Tibial artery (tissue), 4 donors: ENCODE measurements around the gene TRHDE.

Experiments used
- DNase-seq, 2 donors: peaks; one replicate each; pipeline ENCODE4 v3.0.0-alpha.2; 2019
- H3K27ac ChIP-seq, 2 donors: fragments of 200-600 bp; sonication (generic) in 1 of 2; 1 replicate in 1 of 2; 2 replicates in 1 of 2; pipeline ENCODE4 v1.5.1; 2018 to 2019; ENCODE audit warnings: mild to moderate bottlenecking in 1 of 2
- H3K27me3 ChIP-seq, 2 donors: fragments of 200-600 bp; sonication (generic) in 1 of 2; one replicate each; pipeline versions ENCODE4 v1.5.1 to v1.6.0; 2016 to 2019
- H3K36me3 ChIP-seq, 3 donors: fragments of 200-600 bp; sonication (generic) in 2 of 3; one replicate each; pipeline ENCODE4 v1.5.1; 2016 to 2019; ENCODE audit warnings: mild to moderate bottlenecking in 2 of 3
- H3K4me1 ChIP-seq, 4 donors: fragments of 200-600 bp; sonication (generic) in 2 of 4; 1 replicate in 3 of 4; 2 replicates in 1 of 4; pipeline ENCODE4 v1.5.1; 2016 to 2019
- H3K4me3 ChIP-seq, 2 donors: fragments of 200-600 bp; sonication (generic) in 1 of 2; 1 replicate in 1 of 2; 2 replicates in 1 of 2; pipeline ENCODE4 v1.5.1; 2018 to 2019; ENCODE audit warnings: mild to moderate bottlenecking in 2 of 2
- H3K9me3 ChIP-seq, 3 donors: fragments of 200-600 bp; sonication (generic) in 1 of 3; one replicate each; pipeline ENCODE4 v1.5.1; 2016 to 2019
- CTCF ChIP-seq, 2 experiments: fragments of 200-600 bp in 1 of 2; fragments of 450-650 bp in 1 of 2; IDR thresholded peaks; one replicate each; pipeline ENCODE4 v1.5.1; 2017 to 2019; ENCODE audit warnings: antibody characterized with exemption in 2 of 2, mild to moderate bottlenecking in 1 of 2, moderate library complexity in 1 of 2
- intact Hi-C: fragments of 100-400 bp; cut with DNase I; formaldehyde crosslinking; loops from one replicate; pipeline ENCODE4 v1.15.0; 2023; ENCODE audit warnings: low total_unique reads

The TRHDE gene

GRCh38 chr12:72434999-72435398, 162.8 kb downstream of the TRHDE start:
- no peaks in the 10 kb centered on the region for H3K36me3 ChIP-seq
- no peak overlapping the region for H3K4me3 ChIP-seq
- H3K9me3 ChIP-seq: no peaks in the 10 kb centered on the region
- no peak overlapping the region for H3K27ac ChIP-seq
- intact Hi-C loops: no loop called here
- no peak for DNase-seq
- no peaks in the 10 kb centered on the region for H3K27me3 ChIP-seq
- no peak for TF ChIP-seq CTCF (IDR thresholded peaks at IDR 0.05)
- no peaks in the 10 kb centered on the region for H3K4me1 ChIP-seq

DNA sequence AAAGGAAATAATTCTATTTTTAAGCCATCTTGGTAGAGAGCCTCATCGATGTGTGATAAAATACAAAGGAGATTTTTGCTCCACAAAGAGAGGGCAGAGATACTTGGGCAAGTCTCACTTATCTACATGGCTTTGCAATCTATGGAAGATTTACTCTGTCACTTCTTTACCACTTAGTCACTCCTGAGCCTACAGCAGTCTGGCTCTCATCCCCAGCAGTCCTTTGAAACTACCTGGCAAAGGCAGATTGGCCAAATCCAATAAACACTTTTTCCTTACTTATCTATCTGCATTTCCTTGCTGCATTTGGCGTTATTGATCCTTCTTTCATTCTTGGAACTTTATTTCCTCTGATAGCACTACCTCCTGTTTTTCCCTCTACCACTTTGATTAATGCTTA, 170.0 kb downstream of the TRHDE start:
- Histone ChIP-seq H3K36me3 (no peaks in the 10 kb centered on the region), H3K27ac (no peak overlapping the region), H3K27me3 (no peaks in the 10 kb centered on the region), H3K4me1 (no peaks in the 10 kb centered on the region), H3K9me3 (no peaks in the 10 kb centered on the region), H3K4me3 (no peak overlapping the region)
- no peak for TF ChIP-seq CTCF (IDR thresholded peaks at IDR 0.05)
- DNase-seq: no peak
- intact Hi-C loops: no loop called here

DNA sequence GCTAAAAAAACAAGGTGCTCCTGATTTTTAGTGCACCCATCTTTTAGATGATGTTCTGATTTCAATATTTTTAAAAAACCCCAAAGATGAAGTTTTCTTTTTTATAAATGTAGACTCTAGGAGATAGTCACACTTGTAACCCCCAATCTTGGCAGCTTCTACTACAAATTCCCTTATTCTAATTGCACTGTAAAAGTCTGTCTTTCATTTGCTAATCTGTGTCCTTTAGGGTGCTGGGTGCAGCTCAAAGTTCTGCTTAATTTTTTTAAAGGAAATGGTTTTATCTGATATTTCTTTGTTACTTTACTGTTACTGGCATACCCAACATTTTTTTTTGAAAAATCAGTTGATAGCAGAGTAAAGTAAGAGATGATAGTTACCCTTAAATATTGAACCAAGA, 172.0 kb downstream of the TRHDE start:
- no peaks in the 10 kb centered on the region for H3K9me3 ChIP-seq
- no peak overlapping the region for H3K27ac ChIP-seq
- H3K4me3 ChIP-seq: no peak overlapping the region
- no peak for TF ChIP-seq CTCF (IDR thresholded peaks at IDR 0.05)
- H3K27me3 ChIP-seq: no peaks in the 10 kb centered on the region
- DNase-seq: no peak
- no peaks in the 10 kb centered on the region for H3K4me1 ChIP-seq
- H3K36me3 ChIP-seq: no peaks in the 10 kb centered on the region
- intact Hi-C loops: no loop called here

DNA sequence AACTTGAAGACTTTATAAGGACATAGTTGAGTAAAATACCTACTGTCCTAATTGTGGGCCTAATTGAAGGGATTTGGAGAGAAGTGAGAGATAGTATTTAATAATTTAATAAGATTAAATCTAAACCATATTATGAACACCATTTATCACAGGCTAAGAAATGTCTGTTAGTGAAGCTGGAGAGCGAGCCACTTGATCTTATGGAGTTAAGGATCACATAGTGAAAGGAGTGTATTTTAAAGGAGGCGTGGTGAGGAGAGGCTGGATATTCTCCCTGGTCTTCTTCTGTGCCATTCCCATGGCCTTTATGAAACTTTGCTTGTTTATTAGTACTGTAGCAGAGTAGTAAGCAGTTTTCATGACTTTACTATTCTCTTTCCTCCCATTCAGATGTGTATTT, 172.4 kb downstream of the TRHDE start:
- H3K36me3 ChIP-seq: no peaks in the 10 kb centered on the region
- H3K4me1 ChIP-seq: no peaks in the 10 kb centered on the region
- no peak for TF ChIP-seq CTCF (IDR thresholded peaks at IDR 0.05)
- intact Hi-C loops: no loop called here
- no peak for DNase-seq
- H3K27ac ChIP-seq: no peak overlapping the region
- no peaks in the 10 kb centered on the region for H3K9me3 ChIP-seq
- H3K27me3 ChIP-seq: no peaks in the 10 kb centered on the region
- no peak overlapping the region for H3K4me3 ChIP-seq

DNA sequence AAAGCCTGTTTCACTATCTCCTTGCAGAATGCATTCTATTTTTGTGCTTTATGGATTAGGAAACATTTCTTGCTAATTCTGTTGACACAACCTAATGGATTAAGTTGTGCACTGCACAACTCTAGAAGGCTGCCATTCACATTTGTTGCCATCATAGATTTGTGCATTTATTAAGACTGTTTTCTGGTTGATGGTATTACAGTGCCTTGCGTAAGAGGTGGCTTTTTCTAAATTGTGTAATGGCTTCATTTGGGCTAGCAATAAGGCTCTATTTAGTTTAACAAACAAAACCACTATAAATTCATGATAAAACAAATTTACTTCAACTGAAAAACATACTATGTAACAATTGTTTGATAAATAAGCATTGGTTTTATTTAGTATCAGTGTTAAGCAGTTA, 175.9 kb downstream of the TRHDE start:
- intact Hi-C loops: no loop called here
- H3K27me3 ChIP-seq: no peaks in the 10 kb centered on the region
- H3K4me1 ChIP-seq: no peaks in the 10 kb centered on the region
- TF ChIP-seq CTCF (IDR thresholded peaks at IDR 0.05): no peak
- H3K9me3 ChIP-seq: peaks cover 0 to under 1% (median 0%) of the 10 kb centered on the region in 3 donors
- no peak for DNase-seq
- H3K27ac ChIP-seq: no peak overlapping the region
- H3K36me3 ChIP-seq: no peaks in the 10 kb centered on the region
- H3K4me3 ChIP-seq: no peak overlapping the region

DNA sequence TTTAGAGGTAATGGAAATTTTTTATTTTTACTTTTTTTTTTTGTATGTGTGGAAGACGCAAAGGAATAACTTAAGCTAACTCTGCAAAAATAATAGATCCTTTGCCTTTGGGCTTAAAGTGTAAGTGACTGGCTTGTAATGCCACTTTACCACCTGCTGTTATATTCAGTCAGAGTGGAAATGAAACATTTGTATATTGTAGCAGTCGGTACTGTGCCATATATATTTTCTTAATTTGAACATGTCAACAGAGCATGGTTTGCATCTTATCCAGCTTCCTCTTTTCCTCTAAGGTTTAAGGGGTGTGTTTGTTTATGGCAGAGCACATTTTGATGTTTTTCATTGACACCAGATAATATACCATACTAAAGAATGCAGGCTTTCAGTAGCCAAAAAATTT, 176.6 kb downstream of the TRHDE start:
- H3K27me3 ChIP-seq: no peaks in the 10 kb centered on the region
- TF ChIP-seq CTCF (IDR thresholded peaks at IDR 0.05): no peak
- intact Hi-C loops: no loop called here
- no peak overlapping the region for H3K27ac ChIP-seq
- H3K36me3 ChIP-seq: no peaks in the 10 kb centered on the region
- no peak for DNase-seq
- H3K4me3 ChIP-seq: no peak overlapping the region
- H3K9me3 ChIP-seq: peaks cover 0 to 8% (median 0%) of the 10 kb centered on the region in 3 donors
- no peaks in the 10 kb centered on the region for H3K4me1 ChIP-seq
